Measurements from ENCODE around the gene EVL. TPM values are rescaled to one million over a fixed set of nuclear protein-coding genes. Genes with fewer than 3 reads are reported as not detected.
"Not testable (repeated sequence)": the region's sequence is repeated elsewhere in the genome, so short reads cannot be mapped to it uniquely, and the experiment has no call there.

The EVL gene
- total and polyA plus RNA-seq, 4 donors, result 54.5 to 99.9 (median 78.2) TPM

DNA sequence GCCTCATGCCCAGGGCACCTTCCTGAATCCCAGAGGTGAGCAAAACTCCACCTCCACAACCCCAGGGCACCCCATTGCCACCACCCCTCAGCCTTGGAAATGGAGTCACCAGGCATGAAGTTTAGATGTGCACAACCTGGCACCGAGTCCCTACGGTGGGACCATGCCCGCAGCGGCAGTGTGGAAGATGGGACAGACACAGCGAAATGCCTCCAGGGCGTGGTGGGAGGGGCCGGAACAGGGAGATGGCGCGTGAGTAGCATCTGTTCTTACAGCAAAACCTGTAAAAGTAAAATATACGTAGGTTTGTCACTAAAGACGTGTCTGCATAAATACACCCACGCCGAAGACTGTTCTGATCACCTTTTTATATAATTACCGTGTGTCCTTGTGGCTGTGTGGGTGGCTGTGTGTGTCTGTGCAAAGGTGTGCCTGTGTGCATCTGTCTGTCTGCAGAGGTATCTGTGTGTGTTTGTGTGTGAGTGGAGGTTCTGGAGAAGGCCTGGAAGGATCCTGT lies 111.6 kb downstream of the EVL start:
- no peak overlapping the region for H3K27ac ChIP-seq (ENCODE audit: low read depth in 1 of 2, low read length in 1 of 2)
- no peaks in the 10 kb centered on the region for H3K9me3 ChIP-seq (ENCODE audit: control insufficient read depth in 4 of 4, insufficient read depth in 3 of 4, low read length in 3 of 4)
- no peak overlapping the region for H3K4me3 ChIP-seq
- no peak for TF ChIP-seq CTCF (IDR thresholded peaks at IDR 0.05; ENCODE audit: control extremely low read depth, extremely low read depth)
- no peak overlapping the region for H3K9ac ChIP-seq (ENCODE audit: insufficient read depth in 1 of 2, low read length in 2 of 2)
- WGBS, 2 donors, result 95 to 98% methylated on average over 14 of the region's 14 CpGs
- ATAC-seq (ENCODE audit: insufficient read depth, low FRiP score), result no peak
- H3K4me1 ChIP-seq (ENCODE audit: control insufficient read depth in 5 of 5, insufficient read depth in 5 of 5, low read length in 5 of 5), result no peaks in the 10 kb centered on the region
- no peaks in the 10 kb centered on the region for H3K27me3 ChIP-seq (ENCODE audit: control insufficient read depth in 3 of 3, insufficient read depth in 3 of 3, low read length in 2 of 3)
- H3K36me3 ChIP-seq (ENCODE audit: control insufficient read depth in 4 of 4, insufficient read depth in 4 of 4, low read length in 4 of 4), result no peaks in the 10 kb centered on the region
- no peak for DNase-seq

DNA sequence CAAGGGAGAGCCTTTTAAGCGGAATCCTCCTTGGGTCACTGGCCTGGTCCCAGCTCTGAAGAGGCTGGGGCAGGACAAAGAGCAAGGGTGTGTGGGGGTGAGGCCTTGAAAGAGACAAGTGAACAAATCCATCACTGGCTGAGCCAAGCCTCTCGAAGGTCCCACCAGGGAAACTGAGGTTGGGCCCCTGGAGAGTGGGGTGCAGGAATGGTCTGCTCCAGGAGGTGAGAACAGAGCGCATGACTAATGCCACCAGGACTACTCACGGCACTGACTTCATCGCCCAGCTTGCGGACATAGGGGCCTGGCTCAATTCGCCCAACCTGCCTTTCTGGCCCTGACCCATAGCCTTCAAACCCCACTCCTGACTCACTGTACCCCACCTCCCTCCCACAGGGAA lies 113.5 kb downstream of the EVL start:
- Histone ChIP-seq H3K9me3 (ENCODE audit: control insufficient read depth in 4 of 4, insufficient read depth in 3 of 4, low read length in 3 of 4) (no peaks in the 10 kb centered on the region), H3K4me3 (no peak overlapping the region), H3K36me3 (ENCODE audit: control insufficient read depth in 4 of 4, insufficient read depth in 4 of 4, low read length in 4 of 4) (no peaks in the 10 kb centered on the region), H3K4me1 (ENCODE audit: control insufficient read depth in 5 of 5, insufficient read depth in 5 of 5, low read length in 5 of 5) (no peaks in the 10 kb centered on the region), H3K9ac (ENCODE audit: insufficient read depth in 1 of 2, low read length in 2 of 2) (no peak overlapping the region), H3K27ac (ENCODE audit: low read depth in 1 of 2, low read length in 1 of 2) (no peak overlapping the region), H3K27me3 (ENCODE audit: control insufficient read depth in 3 of 3, insufficient read depth in 3 of 3, low read length in 2 of 3) (no peaks in the 10 kb centered on the region)
- DNase-seq (no peak), ATAC-seq (ENCODE audit: insufficient read depth, low FRiP score) (no peak)
- no peak for TF ChIP-seq CTCF (IDR thresholded peaks at IDR 0.05; ENCODE audit: control extremely low read depth, extremely low read depth)
- 96 to 97% methylated on average over 7 of the region's 7 CpGs for WGBS, 2 donors

GRCh38 chr14:100180671-100181070 lies 115.4 kb downstream of the EVL start:
- not testable (repeated sequence) for H3K36me3 ChIP-seq (ENCODE audit: control insufficient read depth in 4 of 4, insufficient read depth in 4 of 4, low read length in 4 of 4); H3K4me3 ChIP-seq; H3K4me1 ChIP-seq (ENCODE audit: control insufficient read depth in 5 of 5, insufficient read depth in 5 of 5, low read length in 5 of 5); ATAC-seq (ENCODE audit: insufficient read depth, low FRiP score); H3K9me3 ChIP-seq (ENCODE audit: control insufficient read depth in 4 of 4, insufficient read depth in 3 of 4, low read length in 3 of 4); H3K27ac ChIP-seq (ENCODE audit: low read depth in 1 of 2, low read length in 1 of 2); H3K27me3 ChIP-seq (ENCODE audit: control insufficient read depth in 3 of 3, insufficient read depth in 3 of 3, low read length in 2 of 3); DNase-seq; H3K9ac ChIP-seq (ENCODE audit: insufficient read depth in 1 of 2, low read length in 2 of 2)
- 93 to 96% methylated on average over 23 to 26 of the region's 30 CpGs for WGBS, 2 donors

DNA sequence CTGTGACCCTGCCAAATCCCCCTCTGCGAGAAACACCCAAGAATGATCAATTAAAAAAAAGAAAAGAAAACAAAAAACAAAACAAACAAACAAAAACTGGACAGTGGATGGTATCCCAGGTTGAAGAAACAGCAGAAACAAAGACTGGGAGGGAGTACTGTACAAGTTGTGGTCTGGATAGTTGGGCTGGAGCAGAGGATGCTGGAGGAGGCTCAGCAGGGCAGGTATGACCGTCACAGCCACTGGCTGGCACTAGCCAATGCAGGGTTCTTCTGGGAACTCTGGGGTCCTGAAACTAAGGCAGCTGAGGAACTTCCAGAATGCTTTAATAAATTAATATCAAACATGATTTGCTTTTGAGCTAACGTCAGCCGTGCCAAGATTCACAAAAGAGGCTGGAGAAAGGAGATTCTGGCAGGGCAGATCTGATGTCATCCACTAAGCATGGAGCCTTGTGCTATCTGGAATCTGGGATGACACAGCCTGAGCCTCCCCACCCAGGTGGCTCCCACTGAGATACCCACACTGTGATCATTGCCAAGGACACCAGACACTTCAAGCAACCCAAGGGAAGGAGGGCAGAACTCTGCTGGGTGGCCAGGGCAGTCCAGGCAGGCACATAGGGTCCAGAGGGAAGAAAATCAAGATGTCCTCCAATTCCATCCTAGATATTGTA lies 116.8 kb downstream of the EVL start:
- not testable (repeated sequence) for H3K9ac ChIP-seq (ENCODE audit: insufficient read depth in 1 of 2, low read length in 2 of 2); H3K27ac ChIP-seq (ENCODE audit: low read depth in 1 of 2, low read length in 1 of 2); DNase-seq; H3K4me3 ChIP-seq; ATAC-seq (ENCODE audit: insufficient read depth, low FRiP score); H3K36me3 ChIP-seq (ENCODE audit: control insufficient read depth in 4 of 4, insufficient read depth in 4 of 4, low read length in 4 of 4); H3K27me3 ChIP-seq (ENCODE audit: control insufficient read depth in 3 of 3, insufficient read depth in 3 of 3, low read length in 2 of 3); H3K4me1 ChIP-seq (ENCODE audit: control insufficient read depth in 5 of 5, insufficient read depth in 5 of 5, low read length in 5 of 5); H3K9me3 ChIP-seq (ENCODE audit: control insufficient read depth in 4 of 4, insufficient read depth in 3 of 4, low read length in 3 of 4)
- 86 to 95% methylated on average over 3 to 4 of the region's 4 CpGs for WGBS, 2 donors

Data from lung (tissue), 12 donors.